IgD-negative memory B cell (primary cell): ENCODE results near the gene RPS18. TPM values are rescaled to one million over a fixed set of nuclear protein-coding genes. Genes with fewer than 3 reads are reported as not detected.

ENCODE experiments used
- H3K27ac Mint-ChIP-seq, 3 donors: one replicate each; pipeline ENCODE4 v1.8.0; 2020 to 2022; ENCODE audit warnings: mild to moderate bottlenecking in 3 of 3, mixed read lengths in 3 of 3, moderate library complexity in 1 of 3
- H3K27me3 Mint-ChIP-seq: one replicate; pipeline ENCODE4 v1.8.0; 2021; ENCODE audit warnings: mixed read lengths
- H3K36me3 Mint-ChIP-seq: one replicate; pipeline ENCODE4 v1.8.0; 2020; ENCODE audit warnings: mild to moderate bottlenecking, mixed read lengths
- H3K4me1 Mint-ChIP-seq, 3 donors: one replicate each; pipeline ENCODE4 v1.8.0; 2020 to 2022; ENCODE audit warnings: mixed read lengths in 3 of 3, mild to moderate bottlenecking in 1 of 3
- H3K4me3 Mint-ChIP-seq, 4 donors: one replicate each; pipeline ENCODE4 v1.8.0; 2020 to 2022; ENCODE audit warnings: mild to moderate bottlenecking in 4 of 4, mixed read lengths in 4 of 4, moderate library complexity in 3 of 4
- H3K9me3 Mint-ChIP-seq, 3 donors: one replicate each; pipeline ENCODE4 v1.8.0; 2020 to 2021; ENCODE audit warnings: mixed read lengths in 3 of 3, mild to moderate bottlenecking in 1 of 3
- polyA plus RNA-seq: library from polyadenylated mRNA; unstranded; fragments of 300-500 nt; fragmentation: Illumina TruSeq; gene quantifications from one replicate; pipeline ENCODE4 v1.2.3, GENCODE V29; 2021

The RPS18 gene
- polyA plus RNA-seq, 1 donor from 2014 or later, result 9,150 TPM

- Mint-ChIP-seq H3K27me3 (no peaks in the 10 kb centered on the region), H3K4me3 (peak overlapping the region; percentile 97 to 99 (median 98)), H3K4me1 (peaks cover 12 to 41% (median 33%) of the 10 kb centered on the region in 3 donors), H3K9me3 (no peaks in the 10 kb centered on the region), H3K27ac (peak overlapping the region; percentile 98 to 100 (median 99)), H3K36me3 (peaks cover 6% of the 10 kb centered on the region)
Observed at GRCh38 chr6:33312361-33313104, 40.7 kb downstream of the RPS18 start.

- H3K27ac Mint-ChIP-seq, result peak overlapping the region; percentile 98 to 100 (median 99)
- H3K27me3 Mint-ChIP-seq, result no peaks in the 10 kb centered on the region
- H3K4me1 Mint-ChIP-seq, result peaks cover 17 to 43% (median 33%) of the 10 kb centered on the region in 3 donors
- peaks cover 6% of the 10 kb centered on the region for H3K36me3 Mint-ChIP-seq
- no peaks in the 10 kb centered on the region for H3K9me3 Mint-ChIP-seq
- H3K4me3 Mint-ChIP-seq, result peak overlapping the region; percentile 97 to 99 (median 98)
Observed at GRCh38 chr6:33313105-33313708, 41.3 kb downstream of the RPS18 start.

- Mint-ChIP-seq H3K27ac (peak within 1 kb of the TSS; percentile 98 to 100 (median 99)), H3K4me1 (peaks cover 10 to 39% (median 33%) of the 10 kb centered on the region in 3 donors), H3K36me3 (peaks cover 5% of the 10 kb centered on the region), H3K27me3 (no peaks in the 10 kb centered on the region), H3K4me3 (peak within 1 kb of the TSS; percentile 97 to 99 (median 98)), H3K9me3 (no peaks in the 10 kb centered on the region)
Observed at GRCh38 chr6:33313709-33314514, 42.0 kb downstream of the RPS18 start, which contains the start of gene TAPBP. TAPBP (minus strand) TSS chr6:33314078; CDS start chr6:33314041, 37 bp downstream.

- Mint-ChIP-seq H3K27me3 (no peaks in the 10 kb centered on the region), H3K4me3 (peak overlapping the region; percentile 97 to 99 (median 98)), H3K36me3 (peaks cover 5% of the 10 kb centered on the region), H3K27ac (peak overlapping the region; percentile 98 to 100 (median 99)), H3K4me1 (peaks cover 10 to 44% (median 38%) of the 10 kb centered on the region in 3 donors), H3K9me3 (no peaks in the 10 kb centered on the region)
Observed at GRCh38 chr6:33314515-33314942, 42.7 kb downstream of the RPS18 start.

- Mint-ChIP-seq H3K27me3 (no peaks in the 10 kb centered on the region), H3K4me1 (peaks cover 10 to 50% (median 43%) of the 10 kb centered on the region in 3 donors), H3K27ac (peak overlapping the region; percentile 98 to 100 (median 99)), H3K4me3 (peak overlapping the region; percentile 97 to 99 (median 98)), H3K9me3 (no peaks in the 10 kb centered on the region), H3K36me3 (peaks cover 7% of the 10 kb centered on the region)
Observed at GRCh38 chr6:33314943-33315792, 43.3 kb downstream of the RPS18 start.

- no peaks in the 10 kb centered on the region for H3K27me3 Mint-ChIP-seq
- H3K27ac Mint-ChIP-seq, result peak overlapping the region; percentile 98 to 100 (median 99)
- H3K4me3 Mint-ChIP-seq, result peak overlapping the region; percentile 76 to 100 (median 98)
- H3K36me3 Mint-ChIP-seq, result peaks cover 7% of the 10 kb centered on the region
- H3K9me3 Mint-ChIP-seq, result no peaks in the 10 kb centered on the region
- peaks cover 7 to 51% (median 49%) of the 10 kb centered on the region in 3 donors for H3K4me1 Mint-ChIP-seq
Observed at GRCh38 chr6:33315793-33316602, 44.1 kb downstream of the RPS18 start.

- H3K4me1 Mint-ChIP-seq, result peaks cover 7 to 53% (median 51%) of the 10 kb centered on the region in 3 donors
- H3K27ac Mint-ChIP-seq, result peak overlapping the region; percentile 35 to 98 (median 67)
- H3K4me3 Mint-ChIP-seq, result peak overlapping the region; percentile 71 to 100 (median 95)
- peaks cover 7% of the 10 kb centered on the region for H3K36me3 Mint-ChIP-seq
- H3K27me3 Mint-ChIP-seq, result no peaks in the 10 kb centered on the region
- no peaks in the 10 kb centered on the region for H3K9me3 Mint-ChIP-seq
Observed at GRCh38 chr6:33316603-33317418, 44.9 kb downstream of the RPS18 start.

GRCh38 chr6:33317419-33317668, 45.5 kb downstream of the RPS18 start:
- Mint-ChIP-seq H3K4me3 (peak overlapping the region; percentile 71 to 100 (median 95)), H3K27me3 (no peaks in the 10 kb centered on the region), H3K4me1 (peaks cover 7 to 52% (median 47%) of the 10 kb centered on the region in 3 donors), H3K36me3 (peaks cover 4% of the 10 kb centered on the region), H3K27ac (peak overlapping the region; percentile 67 to 99 (median 98)), H3K9me3 (no peaks in the 10 kb centered on the region)

GRCh38 chr6:33317669-33318425, 46.0 kb downstream of the RPS18 start, which contains the start of gene ZBTB22:
ZBTB22 (minus strand) TSS chr6:33317744; CDS start chr6:33316916, 828 bp downstream.
- Mint-ChIP-seq H3K9me3 (no peaks in the 10 kb centered on the region), H3K36me3 (peaks cover 4% of the 10 kb centered on the region), H3K4me1 (peaks cover 9 to 52% (median 45%) of the 10 kb centered on the region in 3 donors), H3K27ac (peak within 1 kb of the TSS; percentile 98 to 99 (median 98)), H3K27me3 (no peaks in the 10 kb centered on the region), H3K4me3 (peak within 1 kb of the TSS; percentile 97 to 100 (median 100))

- H3K4me3 Mint-ChIP-seq, result peak overlapping the region; percentile 97 to 100 (median 100)
- H3K27ac Mint-ChIP-seq, result peak overlapping the region; percentile 98 to 99 (median 98)
- H3K9me3 Mint-ChIP-seq, result no peaks in the 10 kb centered on the region
- no peaks in the 10 kb centered on the region for H3K27me3 Mint-ChIP-seq
- peaks cover 11 to 52% (median 46%) of the 10 kb centered on the region in 3 donors for H3K4me1 Mint-ChIP-seq
- H3K36me3 Mint-ChIP-seq, result peaks cover 6% of the 10 kb centered on the region
Observed at GRCh38 chr6:33318426-33319073, 46.7 kb downstream of the RPS18 start.

- no peaks in the 10 kb centered on the region for H3K27me3 Mint-ChIP-seq
- H3K4me1 Mint-ChIP-seq, result peaks cover 18 to 51% (median 44%) of the 10 kb centered on the region in 3 donors
- peak overlapping the region in 2 of 3 donors; percentile 72 to 98 for H3K27ac Mint-ChIP-seq
- H3K9me3 Mint-ChIP-seq, result no peaks in the 10 kb centered on the region
- H3K4me3 Mint-ChIP-seq, result peak overlapping the region; percentile 30 to 95 (median 58)
- H3K36me3 Mint-ChIP-seq, result peaks cover 6% of the 10 kb centered on the region
Observed at GRCh38 chr6:33319939-33320314, 48.1 kb downstream of the RPS18 start.
